HEK293T (cell line): ENCODE measurements around the gene GABRB3.

Source experiments
- ARNT ChIP-seq: fragments of 450-650 bp; IDR thresholded peaks from 2 replicates; pipeline ENCODE4 v1.6.1; 2017; ENCODE audit warnings: mild to moderate bottlenecking
- BHLHE40 ChIP-seq: fragments of 450-650 bp; IDR thresholded peaks from 2 replicates; pipeline ENCODE4 v1.6.1; 2016; ENCODE audit warnings: mild to moderate bottlenecking, moderate library complexity, borderline replicate concordance
- FOXM1 ChIP-seq: fragments of 450-650 bp; IDR thresholded peaks from 2 replicates; pipeline ENCODE4 v1.6.1; 2017; ENCODE audit warnings: mild to moderate bottlenecking, borderline replicate concordance
- L3MBTL2 ChIP-seq: fragments of 450-650 bp; conservative IDR thresholded peaks from 2 replicates; pipeline ENCODE4 v1.6.1; 2016; ENCODE audit warnings: mild to moderate bottlenecking
- SP1 ChIP-seq: fragments of 450-650 bp; IDR thresholded peaks from 2 replicates; pipeline ENCODE4 v1.6.1; 2017
- SUZ12 ChIP-seq: fragments of 450-650 bp; IDR thresholded peaks from 2 replicates; pipeline ENCODE4 v1.6.1; 2016; ENCODE audit warnings: mild to moderate bottlenecking
- TARDBP ChIP-seq: fragments of 450-650 bp; IDR thresholded peaks from 2 replicates; pipeline ENCODE4 v1.6.1; 2016

- TF ChIP-seq SP1 = no peak
- no peak for TF ChIP-seq TARDBP
- TF ChIP-seq BHLHE40 = no peak
- TF ChIP-seq SUZ12 = no peak
- no peak for TF ChIP-seq FOXM1
- TF ChIP-seq L3MBTL2 = no peak
- TF ChIP-seq ARNT = no peak
Measured at GRCh38 chr15:26772154-26773066, at the start of gene GABRB3.
